NCI-H526 treated with DMSO at 0.1 percent for 48 hours (cell line): ENCODE measurements around the gene WDR90.
A peak's percentile ranks its signal among the peaks of the same experiment; 100 is the strongest.
"Not testable (repeated sequence)": the region's sequence is repeated elsewhere in the genome, so short reads cannot be mapped to it uniquely, and the experiment has no call there.

Source experiments
- DNase-seq: peaks from one replicate; lab custom pipeline; 2025; lab: John Stamatoyannopoulos, UW

Gene WDR90

DNA sequence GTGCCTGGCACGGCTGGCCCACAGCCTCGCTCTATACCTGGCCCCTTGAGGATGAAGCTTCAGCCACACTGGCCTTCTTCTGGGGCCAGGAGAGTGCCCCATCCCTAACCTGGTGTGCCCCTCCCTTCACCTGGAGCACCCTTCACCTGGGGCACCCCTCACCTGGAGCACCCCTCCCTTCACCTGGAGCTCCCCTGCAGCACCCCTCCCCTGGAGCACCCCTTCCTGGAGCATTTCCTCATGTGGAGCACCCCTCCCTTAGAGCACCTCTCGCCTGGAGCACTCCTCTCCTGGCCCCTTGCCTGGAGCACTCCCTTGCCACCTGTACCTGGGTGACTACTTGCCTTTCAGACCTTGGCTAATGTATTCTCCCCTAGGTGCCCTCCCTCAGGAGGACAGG lies 58.9 kb downstream of the WDR90 start:
- DNase-seq: no peak

- no peak for DNase-seq
These were observed 59.8 kb downstream of the WDR90 start for GRCh38 chr16:708959-709358.

- peak; percentile 22 for DNase-seq
These were observed 60.7 kb downstream of the WDR90 start for GRCh38 chr16:709566-710499.

GRCh38 chr16:710500-711075 lies 61.4 kb downstream of the WDR90 start:
- DNase-seq: no peak

GRCh38 chr16:711084-711483 lies 61.9 kb downstream of the WDR90 start:
- no peak for DNase-seq

DNA sequence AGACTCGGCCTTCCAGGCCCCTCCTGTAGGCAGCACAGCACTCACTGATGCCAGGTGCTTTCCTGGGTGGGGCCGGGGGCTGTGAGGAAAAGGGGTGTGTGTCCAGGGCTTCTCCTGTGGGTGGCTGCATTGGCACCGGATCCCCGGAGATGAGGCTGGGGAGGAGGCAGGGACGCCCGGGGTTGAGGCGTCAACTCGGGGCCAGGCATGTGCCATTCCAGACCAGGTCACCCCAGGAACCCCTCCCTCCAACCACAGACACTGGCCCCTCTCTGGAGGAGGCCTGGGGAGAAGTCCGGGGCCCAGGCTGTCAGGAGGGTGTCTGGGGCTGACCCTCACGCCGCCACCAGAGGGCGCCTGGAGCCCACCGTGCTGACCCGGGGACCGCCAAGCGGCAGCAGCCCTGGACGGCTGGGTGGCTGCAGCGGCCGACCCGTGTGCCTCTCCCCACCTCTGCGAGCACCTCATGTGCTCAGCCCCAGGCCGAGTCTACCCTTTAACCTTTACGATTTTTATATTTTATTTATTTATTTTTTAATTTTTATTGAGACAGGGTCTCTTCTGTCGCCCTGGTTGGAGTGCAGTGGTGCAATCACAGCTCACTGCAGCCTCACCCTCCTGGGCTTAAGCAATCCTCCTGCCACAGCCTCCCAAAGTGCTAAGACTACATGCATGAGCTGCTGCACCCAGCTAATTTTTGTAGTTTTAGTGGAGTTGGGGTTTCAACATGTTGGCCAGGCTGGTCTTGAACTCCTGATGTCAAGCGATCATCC lies 62.6 kb downstream of the WDR90 start:
- DNase-seq: no peak

DNA sequence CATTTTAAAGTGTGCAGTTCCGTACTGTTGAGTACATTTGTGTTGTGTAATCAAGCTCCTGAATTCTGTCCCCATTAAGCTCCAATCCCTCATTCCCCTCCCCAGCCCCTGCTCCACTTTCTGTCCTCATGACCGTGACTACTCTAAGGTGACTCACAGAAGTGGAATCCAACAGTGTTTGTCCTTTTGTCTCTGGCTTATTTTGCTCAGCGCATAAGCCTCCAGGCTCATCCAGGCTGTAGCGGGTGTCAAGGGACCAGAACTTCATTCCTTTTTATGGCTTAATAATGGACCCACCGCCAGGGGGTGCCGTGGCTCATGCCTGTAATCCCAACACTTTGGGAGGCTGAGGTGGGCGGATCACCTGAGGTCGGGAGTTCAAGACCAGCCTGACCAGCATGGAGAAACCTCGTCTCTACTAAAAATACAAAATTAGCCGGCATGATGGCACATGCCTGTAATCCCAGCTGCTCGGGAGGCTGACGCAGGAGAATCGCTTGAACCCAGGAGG lies 63.6 kb downstream of the WDR90 start:
- not testable (repeated sequence) for DNase-seq

GRCh38 chr16:714079-714478 lies 64.9 kb downstream of the WDR90 start:
- DNase-seq: no peak

DNA sequence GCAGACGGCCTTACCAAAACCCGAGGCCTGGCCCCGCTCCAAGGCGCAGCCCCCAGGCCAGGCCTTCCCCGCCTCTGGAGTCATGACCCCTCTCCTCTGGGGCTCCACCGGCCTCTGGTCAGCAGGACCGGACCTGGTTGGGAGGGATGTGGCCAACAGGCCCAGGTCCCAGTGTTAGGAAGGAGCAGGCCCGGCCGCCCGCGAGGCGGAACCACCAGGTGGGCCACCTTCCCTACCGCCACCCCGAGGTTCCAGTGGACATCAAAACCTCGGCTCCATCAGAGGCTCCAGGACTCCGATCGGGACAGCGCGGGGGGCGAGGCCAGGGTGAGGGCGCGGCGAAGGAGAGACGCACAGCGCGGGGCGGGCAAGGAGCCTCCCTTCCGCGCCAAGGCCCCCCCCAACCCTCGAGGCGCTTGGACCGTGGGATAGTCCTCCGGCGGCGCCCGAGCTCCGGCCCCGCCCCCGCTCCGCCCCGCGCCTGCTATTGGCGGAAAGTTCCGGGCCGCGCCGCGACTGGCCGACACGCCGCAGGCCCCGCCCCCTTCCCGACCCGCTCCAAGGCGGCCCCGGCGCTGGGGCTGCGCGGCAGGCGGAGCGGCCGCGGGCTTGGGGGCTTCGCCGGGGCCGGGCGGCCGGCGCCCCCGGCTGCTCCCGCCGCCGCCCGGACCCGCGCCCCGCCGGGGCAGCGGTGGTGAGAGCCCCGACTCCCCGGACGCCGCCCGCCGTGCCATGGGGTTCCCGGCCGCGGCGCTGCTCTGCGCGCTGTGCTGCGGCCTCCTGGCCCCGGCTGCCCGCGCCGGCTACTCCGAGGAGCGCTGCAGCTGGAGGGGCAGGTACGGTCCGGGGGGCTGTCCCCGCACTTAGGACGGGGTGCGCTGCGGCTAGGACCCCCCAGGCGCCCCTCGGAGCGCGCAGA lies 65.7 kb downstream of the WDR90 start, which contains the start of gene METRN:
METRN (plus strand) TSS at position 561 of the 919 bp plus-strand sequence; CDS start at position 733, 172 bp downstream.
- peak; percentile 19 for DNase-seq

DNA sequence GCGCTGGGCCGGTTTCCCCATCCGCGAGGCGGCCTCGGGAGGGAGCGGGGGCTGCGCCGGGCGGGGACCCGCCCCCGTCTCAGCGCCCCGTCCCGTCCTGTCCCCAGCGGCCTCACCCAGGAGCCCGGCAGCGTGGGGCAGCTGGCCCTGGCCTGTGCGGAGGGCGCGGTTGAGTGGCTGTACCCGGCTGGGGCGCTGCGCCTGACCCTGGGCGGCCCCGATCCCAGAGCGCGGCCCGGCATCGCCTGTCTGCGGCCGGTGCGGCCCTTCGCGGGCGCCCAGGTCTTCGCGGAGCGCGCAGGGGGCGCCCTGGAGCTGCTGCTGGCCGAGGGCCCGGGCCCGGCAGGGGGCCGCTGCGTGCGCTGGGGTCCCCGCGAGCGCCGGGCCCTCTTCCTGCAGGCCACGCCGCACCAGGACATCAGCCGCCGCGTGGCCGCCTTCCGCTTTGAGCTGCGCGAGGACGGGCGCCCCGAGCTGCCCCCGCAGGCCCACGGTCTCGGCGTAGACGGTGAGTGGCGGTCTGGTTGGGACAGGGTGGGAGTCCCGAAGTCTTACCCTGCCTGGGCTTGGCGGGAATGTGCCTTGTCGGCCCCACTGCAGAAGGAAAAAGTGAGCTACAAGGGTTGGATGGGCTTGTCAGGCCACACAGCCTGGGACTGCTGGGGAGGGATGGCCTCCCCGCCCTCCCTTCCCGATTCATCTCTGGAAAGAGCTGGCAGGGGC lies 66.5 kb downstream of the WDR90 start:
- DNase-seq: no peak

DNA sequence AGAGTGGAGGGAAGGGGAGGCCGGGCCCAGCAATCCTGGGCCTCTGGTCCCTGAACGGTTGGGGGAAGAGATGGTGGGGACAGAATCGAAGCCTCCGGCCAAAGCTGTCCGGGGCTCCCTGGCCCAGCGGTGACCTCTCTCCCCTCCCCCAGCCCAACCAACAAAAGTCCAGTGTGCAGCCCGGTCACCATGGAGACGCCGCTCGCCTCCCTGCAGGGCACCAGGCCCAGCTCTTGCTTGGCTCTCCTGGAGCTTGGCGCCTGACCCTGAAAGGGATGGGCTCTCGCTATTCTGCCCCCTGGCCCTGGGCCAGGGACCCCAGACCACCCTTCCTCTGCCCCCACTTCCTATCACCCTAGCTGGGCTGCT lies 67.0 kb downstream of the WDR90 start:
- no peak for DNase-seq

DNA sequence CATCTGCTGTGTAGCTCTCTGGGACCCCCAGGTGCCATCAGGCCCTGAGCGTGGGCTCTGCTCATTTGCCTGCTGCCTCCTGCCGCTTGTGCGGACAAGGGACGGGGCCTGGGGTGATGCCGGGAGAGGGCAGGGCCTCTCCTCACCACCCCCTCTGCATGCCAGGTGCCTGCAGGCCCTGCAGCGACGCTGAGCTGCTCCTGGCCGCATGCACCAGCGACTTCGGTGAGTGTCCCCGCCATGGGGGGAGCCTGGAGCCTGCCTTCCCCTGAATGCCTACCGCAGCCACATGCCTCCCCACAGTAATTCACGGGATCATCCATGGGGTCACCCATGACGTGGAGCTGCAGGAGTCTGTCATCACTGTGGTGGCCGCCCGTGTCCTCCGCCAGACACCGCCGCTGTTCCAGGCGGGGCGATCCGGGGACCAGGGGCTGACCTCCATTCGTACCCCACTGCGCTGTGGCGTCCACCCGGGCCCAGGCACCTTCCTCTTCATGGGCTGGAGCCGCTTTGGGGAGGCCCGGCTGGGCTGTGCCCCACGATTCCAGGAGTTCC lies 67.7 kb downstream of the WDR90 start:
- no peak for DNase-seq
